ENCODE data around the gene ANXA10. TPM values are rescaled to one million over a fixed set of nuclear protein-coding genes. Genes with fewer than 3 reads are reported as not detected.

ANXA10 gene
- polyA plus RNA-seq: not detected in 2 replicates

GRCh38 chr4:168092176-168092712 lies at the start of gene ANXA10:
ANXA10 (plus strand) TSS chr4:168092537; CDS start chr4:168092701, 164 bp downstream.

Other genes starting within 250 kb of the ANXA10 start
- 1.6 and 4.7 TPM in 2 replicates for gene DDX60, start 226.2 kb downstream of the ANXA10 start, polyA plus RNA-seq